ENCODE data around the gene RPTN. TPM values are rescaled to one million over a fixed set of nuclear protein-coding genes. Genes with fewer than 3 reads are reported as not detected.

Gene RPTN, protein sequence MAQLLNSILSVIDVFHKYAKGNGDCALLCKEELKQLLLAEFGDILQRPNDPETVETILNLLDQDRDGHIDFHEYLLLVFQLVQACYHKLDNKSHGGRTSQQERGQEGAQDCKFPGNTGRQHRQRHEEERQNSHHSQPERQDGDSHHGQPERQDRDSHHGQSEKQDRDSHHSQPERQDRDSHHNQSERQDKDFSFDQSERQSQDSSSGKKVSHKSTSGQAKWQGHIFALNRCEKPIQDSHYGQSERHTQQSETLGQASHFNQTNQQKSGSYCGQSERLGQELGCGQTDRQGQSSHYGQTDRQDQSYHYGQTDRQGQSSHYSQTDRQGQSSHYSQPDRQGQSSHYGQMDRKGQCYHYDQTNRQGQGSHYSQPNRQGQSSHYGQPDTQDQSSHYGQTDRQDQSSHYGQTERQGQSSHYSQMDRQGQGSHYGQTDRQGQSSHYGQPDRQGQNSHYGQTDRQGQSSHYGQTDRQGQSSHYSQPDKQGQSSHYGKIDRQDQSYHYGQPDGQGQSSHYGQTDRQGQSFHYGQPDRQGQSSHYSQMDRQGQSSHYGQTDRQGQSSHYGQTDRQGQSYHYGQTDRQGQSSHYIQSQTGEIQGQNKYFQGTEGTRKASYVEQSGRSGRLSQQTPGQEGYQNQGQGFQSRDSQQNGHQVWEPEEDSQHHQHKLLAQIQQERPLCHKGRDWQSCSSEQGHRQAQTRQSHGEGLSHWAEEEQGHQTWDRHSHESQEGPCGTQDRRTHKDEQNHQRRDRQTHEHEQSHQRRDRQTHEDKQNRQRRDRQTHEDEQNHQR
- total RNA-seq, result not detected

DNA sequence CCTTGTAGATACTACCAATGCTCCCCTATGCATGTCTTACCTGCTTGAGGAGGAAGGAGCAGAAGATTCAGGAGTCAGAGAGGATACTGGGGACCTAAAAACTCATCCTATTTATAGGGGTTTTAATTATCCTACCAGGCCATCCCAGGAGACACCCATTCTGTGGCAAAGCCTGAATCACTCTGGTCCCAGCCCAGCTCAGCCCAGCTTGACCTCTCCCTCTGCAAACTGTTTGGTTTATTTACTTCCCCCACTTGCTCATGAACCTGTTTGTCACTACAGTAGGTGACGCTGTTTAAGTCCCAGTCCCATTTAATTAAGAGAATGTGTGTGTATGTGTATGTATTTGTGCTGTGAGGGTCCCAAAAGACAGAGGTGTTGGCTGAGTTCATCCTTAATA lies at the start of gene RPTN:
RPTN (minus strand) TSS at position 85 of the 400 bp plus-strand sequence. CDS start 1,339 bp downstream, outside the sequence.
- Histone ChIP-seq H3K4me3 (no peak within 1 kb of the TSS), H3K27me3 (no peaks in the 10 kb centered on the region), H3K36me3 (no peaks in the 10 kb centered on the region), H3K4me1 (no peaks in the 10 kb centered on the region), H3K9me3 (no peaks in the 10 kb centered on the region), H3K27ac (no peak within 1 kb of the TSS)
- intact Hi-C loops (cut with DNase I), result no loop called here
- no peak for DNase-seq (ENCODE audit: low spot score in 2 of 2)
- TF ChIP-seq, protein P1, sequence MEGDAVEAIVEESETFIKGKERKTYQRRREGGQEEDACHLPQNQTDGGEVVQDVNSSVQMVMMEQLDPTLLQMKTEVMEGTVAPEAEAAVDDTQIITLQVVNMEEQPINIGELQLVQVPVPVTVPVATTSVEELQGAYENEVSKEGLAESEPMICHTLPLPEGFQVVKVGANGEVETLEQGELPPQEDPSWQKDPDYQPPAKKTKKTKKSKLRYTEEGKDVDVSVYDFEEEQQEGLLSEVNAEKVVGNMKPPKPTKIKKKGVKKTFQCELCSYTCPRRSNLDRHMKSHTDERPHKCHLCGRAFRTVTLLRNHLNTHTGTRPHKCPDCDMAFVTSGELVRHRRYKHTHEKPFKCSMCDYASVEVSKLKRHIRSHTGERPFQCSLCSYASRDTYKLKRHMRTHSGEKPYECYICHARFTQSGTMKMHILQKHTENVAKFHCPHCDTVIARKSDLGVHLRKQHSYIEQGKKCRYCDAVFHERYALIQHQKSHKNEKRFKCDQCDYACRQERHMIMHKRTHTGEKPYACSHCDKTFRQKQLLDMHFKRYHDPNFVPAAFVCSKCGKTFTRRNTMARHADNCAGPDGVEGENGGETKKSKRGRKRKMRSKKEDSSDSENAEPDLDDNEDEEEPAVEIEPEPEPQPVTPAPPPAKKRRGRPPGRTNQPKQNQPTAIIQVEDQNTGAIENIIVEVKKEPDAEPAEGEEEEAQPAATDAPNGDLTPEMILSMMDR (IDR thresholded peaks at IDR 0.05), result no peak

DNA sequence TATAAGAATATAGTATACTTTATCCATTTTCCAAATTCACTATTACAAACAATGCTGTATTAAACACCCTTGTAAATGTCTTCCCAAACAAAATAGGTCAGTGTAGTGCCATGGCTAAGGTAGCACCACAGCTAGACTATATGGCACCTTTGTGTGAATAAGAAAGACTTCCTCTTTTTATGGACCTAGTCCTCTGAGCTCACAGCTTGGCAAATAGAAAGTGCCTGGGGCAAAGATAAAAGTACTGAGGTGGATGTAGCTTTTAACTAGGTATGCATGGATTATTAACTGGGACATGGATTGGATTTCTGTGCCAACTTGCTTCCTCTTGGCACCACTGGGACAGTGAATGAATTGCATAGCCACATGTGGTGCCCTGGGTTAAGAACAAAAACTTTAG lies 40.0 kb upstream of the RPTN start:
- Histone ChIP-seq H3K4me1 (no peaks in the 10 kb centered on the region), H3K27me3 (no peaks in the 10 kb centered on the region), H3K36me3 (no peaks in the 10 kb centered on the region), H3K4me3 (no peak overlapping the region), H3K27ac (no peak overlapping the region), H3K9me3 (no peaks in the 10 kb centered on the region)
- intact Hi-C loops (cut with DNase I), result no loop called here
- no peak for DNase-seq (ENCODE audit: low spot score in 2 of 2)
- TF ChIP-seq, protein P1 (IDR thresholded peaks at IDR 0.05), result no peak

DNA sequence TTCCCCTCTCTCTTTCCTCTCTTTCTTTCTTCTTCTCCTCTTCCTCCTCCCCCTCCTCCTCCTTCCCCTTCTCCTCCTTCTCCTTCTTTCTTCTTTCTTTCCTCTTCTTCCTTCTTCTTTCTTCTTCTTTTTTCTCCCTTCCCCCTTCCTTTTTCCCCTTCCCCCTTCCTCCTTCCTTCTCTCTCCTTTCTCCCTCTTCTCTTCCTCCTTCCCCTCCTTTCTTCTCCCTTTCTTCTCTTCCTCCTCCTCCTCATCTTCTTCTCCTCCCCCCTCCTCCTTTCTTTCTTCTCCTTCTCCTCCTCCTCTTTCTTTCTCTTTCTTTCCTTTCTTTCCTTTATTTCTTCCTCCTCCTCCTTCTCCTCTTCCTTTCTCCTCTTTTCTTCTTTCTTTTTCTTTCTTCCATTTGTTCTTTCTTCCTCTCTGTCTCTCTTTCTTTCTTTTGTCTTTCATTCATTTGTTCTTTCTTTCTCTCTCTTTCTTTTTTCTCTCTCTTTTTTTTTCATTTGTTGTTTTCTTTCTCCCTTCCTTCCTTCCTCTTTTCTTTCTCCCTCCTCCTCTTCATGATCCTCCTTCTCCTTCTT lies 38.4 kb upstream of the RPTN start:
- DNase-seq (ENCODE audit: low spot score in 2 of 2), result no peak
- TF ChIP-seq, protein P1 (IDR thresholded peaks at IDR 0.05), result no peak
- Histone ChIP-seq H3K27ac (no peak overlapping the region), H3K27me3 (no peaks in the 10 kb centered on the region), H3K4me3 (no peak overlapping the region), H3K36me3 (no peaks in the 10 kb centered on the region), H3K4me1 (no peaks in the 10 kb centered on the region), H3K9me3 (no peaks in the 10 kb centered on the region)
- intact Hi-C loops (cut with DNase I), result no loop called here

DNA sequence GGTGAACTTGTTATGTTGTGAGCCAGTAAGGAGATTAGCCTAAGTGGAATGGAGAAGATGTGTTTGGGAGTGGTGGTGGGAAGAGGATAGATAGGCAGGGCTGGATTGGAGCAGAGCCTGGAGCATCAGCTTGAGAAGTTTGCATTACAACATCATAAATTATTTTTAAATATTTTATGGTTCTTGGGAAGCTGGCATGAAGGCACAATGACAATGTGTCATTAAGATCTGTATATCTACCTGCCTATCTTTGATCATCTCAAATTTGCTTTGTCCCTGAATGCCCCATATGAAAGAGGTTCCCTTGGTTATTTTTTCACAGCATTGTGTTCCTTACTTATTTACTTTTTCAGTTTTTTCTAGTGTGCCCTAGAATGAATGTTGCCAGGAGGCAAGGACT lies 32.7 kb upstream of the RPTN start:
- TF ChIP-seq, protein P1 (IDR thresholded peaks at IDR 0.05), result no peak
- H3K36me3 ChIP-seq, result no peaks in the 10 kb centered on the region
- no peak for DNase-seq (ENCODE audit: low spot score in 2 of 2)
- H3K9me3 ChIP-seq, result no peaks in the 10 kb centered on the region
- intact Hi-C loops (cut with DNase I), result no loop called here
- no peak overlapping the region for H3K27ac ChIP-seq
- no peaks in the 10 kb centered on the region for H3K27me3 ChIP-seq
- no peaks in the 10 kb centered on the region for H3K4me1 ChIP-seq
- no peak overlapping the region for H3K4me3 ChIP-seq

DNA sequence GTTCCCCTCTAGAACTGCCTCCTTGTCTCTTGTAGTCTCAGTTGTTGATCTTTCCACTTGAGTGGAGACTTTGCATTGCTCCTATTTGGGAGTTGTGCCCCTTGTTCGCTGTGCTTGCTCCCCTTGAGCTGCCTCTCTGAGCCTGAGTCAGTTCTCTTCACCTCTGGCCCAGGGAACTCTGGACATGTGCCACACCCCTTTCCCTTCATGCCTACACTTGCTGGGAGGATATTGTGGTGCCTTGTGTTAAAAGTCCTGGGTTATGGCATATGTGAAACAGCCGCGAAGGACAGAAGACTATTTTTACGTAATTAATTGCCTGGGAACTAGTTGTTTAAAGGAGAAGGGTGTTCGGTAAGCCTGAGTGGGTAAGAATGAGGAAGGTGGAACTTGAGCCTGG lies 32.2 kb upstream of the RPTN start:
- no peak for DNase-seq (ENCODE audit: low spot score in 2 of 2)
- no peaks in the 10 kb centered on the region for H3K9me3 ChIP-seq
- H3K4me1 ChIP-seq, result no peaks in the 10 kb centered on the region
- intact Hi-C loops (cut with DNase I), result no loop called here
- no peak overlapping the region for H3K4me3 ChIP-seq
- H3K36me3 ChIP-seq, result no peaks in the 10 kb centered on the region
- TF ChIP-seq, protein P1 (IDR thresholded peaks at IDR 0.05), result no peak
- H3K27me3 ChIP-seq, result no peaks in the 10 kb centered on the region
- H3K27ac ChIP-seq, result no peak overlapping the region

Data from ascending aorta (tissue), 2 donors.